Karpas-422 (cell line): ENCODE data around the gene ADRB1. TPM values are rescaled to one million over a fixed set of nuclear protein-coding genes. Genes with fewer than 3 reads are reported as not detected.

Source experiments
- DNase-seq: peaks from one replicate; pipeline ENCODE4 v3.0.0-alpha.2; 2015
- H2AFZ ChIP-seq: fragments of 200-600 bp; sonication (generic); 2 replicates; pipeline ENCODE4 v1.6.1; 2014; ENCODE audit warnings: antibody characterized with exemption, low read length, mixed read lengths
- H3K27ac ChIP-seq: fragments of 200-600 bp; sonication (generic); 2 replicates; pipeline ENCODE4 v1.5.1; 2014; ENCODE audit warnings: mild to moderate bottlenecking, low read length, moderate library complexity
- H3K27me3 ChIP-seq: fragments of 200-600 bp; sonication (generic); 2 replicates; pipeline ENCODE4 v1.6.1; 2014; ENCODE audit warnings: low read length, mixed read lengths
- H3K36me3 ChIP-seq: fragments of 200-600 bp; sonication (generic); 2 replicates; pipeline ENCODE4 v1.6.1; 2014; ENCODE audit warnings: low read length, mixed read lengths; ENCODE audit not compliant: insufficient read depth
- H3K4me1 ChIP-seq: fragments of 200-600 bp; sonication (generic); 2 replicates; pipeline ENCODE4 v1.6.1; 2014; ENCODE audit warnings: mild to moderate bottlenecking, low read length, mixed read lengths
- H3K4me2 ChIP-seq: fragments of 200-600 bp; sonication (generic); 2 replicates; pipeline ENCODE4 v1.6.1; 2014; ENCODE audit warnings: low read length, low read depth, mild to moderate bottlenecking; ENCODE audit not compliant: poor library complexity, severe bottlenecking
- H3K4me3 ChIP-seq: fragments of 200-600 bp; sonication (generic); 2 replicates; pipeline ENCODE4 v1.5.1; 2014; ENCODE audit warnings: mild to moderate bottlenecking, antibody characterized with exemption, low read length, mixed read lengths
- H3K79me2 ChIP-seq: fragments of 200-600 bp; sonication (generic); 2 replicates; pipeline ENCODE4 v1.6.1; 2014; ENCODE audit warnings: mild to moderate bottlenecking, low read length, mixed read lengths
- H3K9ac ChIP-seq: fragments of 200-600 bp; sonication (generic); 2 replicates; pipeline ENCODE4 v1.6.0; 2014; ENCODE audit warnings: low read length
- H3K9me2 ChIP-seq: fragments of 200-600 bp; sonication (generic), shearing (Covaris generic); replicated peaks from 2 replicates; pipeline ENCODE4 v1.6.0; 2014; ENCODE audit warnings: mild to moderate bottlenecking, low read length, moderate library complexity; ENCODE audit not compliant: insufficient read depth
- H3K9me3 ChIP-seq: fragments of 300-700, 200-600 bp; sonication (generic); 2 replicates; pipeline ENCODE4 v1.6.1; 2014; ENCODE audit warnings: low read length, mixed read lengths
- H4K20me1 ChIP-seq: fragments of 200-600 bp; sonication (generic); 2 replicates; pipeline ENCODE4 v1.6.1; 2014; ENCODE audit warnings: mild to moderate bottlenecking, antibody characterized with exemption, low read length, low read depth; ENCODE audit not compliant: insufficient read depth
- total RNA-seq: library from RNA; depleted of rRNA; stranded (reverse); fragments of >200 nt; shearing (Covaris generic); gene quantifications from 2 replicates; pipeline ENCODE4 v1.2.3, GENCODE V29; 2014; ENCODE audit warnings: low replicate concordance

The ADRB1 gene
- total RNA-seq, 1 experiment from 2014 or later = not detected

- no peak overlapping the region for H3K9ac ChIP-seq
- H3K27ac ChIP-seq = no peak overlapping the region
- H3K9me2 ChIP-seq = no peaks in the 10 kb centered on the region
- no peaks in the 10 kb centered on the region for H3K27me3 ChIP-seq
- no peak for DNase-seq
- H2AFZ ChIP-seq = no peak overlapping the region
- no peak overlapping the region for H3K4me2 ChIP-seq
- no peaks in the 10 kb centered on the region for H3K79me2 ChIP-seq
- no peaks in the 10 kb centered on the region for H3K36me3 ChIP-seq
- no peaks in the 10 kb centered on the region for H3K9me3 ChIP-seq
- H3K4me1 ChIP-seq = no peaks in the 10 kb centered on the region
- H3K4me3 ChIP-seq = no peak overlapping the region
- no peaks in the 10 kb centered on the region for H4K20me1 ChIP-seq
These were observed 24.5 kb downstream of the ADRB1 start for GRCh38 chr10:114068054-114068707.

- Histone ChIP-seq H3K27me3 (no peaks in the 10 kb centered on the region), H3K9ac (no peak overlapping the region), H3K9me3 (no peaks in the 10 kb centered on the region), H3K79me2 (no peaks in the 10 kb centered on the region), H3K9me2 (no peaks in the 10 kb centered on the region), H3K4me2 (no peak overlapping the region), H2AFZ (no peak overlapping the region), H4K20me1 (no peaks in the 10 kb centered on the region), H3K27ac (no peak overlapping the region), H3K36me3 (no peaks in the 10 kb centered on the region), H3K4me1 (no peaks in the 10 kb centered on the region), H3K4me3 (no peak overlapping the region)
- no peak for DNase-seq
These were observed 27.0 kb downstream of the ADRB1 start for GRCh38 chr10:114070710-114071109.

- DNase-seq = no peak
- H3K36me3 ChIP-seq = no peaks in the 10 kb centered on the region
- H4K20me1 ChIP-seq = no peaks in the 10 kb centered on the region
- H3K4me3 ChIP-seq = no peak overlapping the region
- H3K4me2 ChIP-seq = no peak overlapping the region
- no peaks in the 10 kb centered on the region for H3K9me2 ChIP-seq
- no peak overlapping the region for H3K9ac ChIP-seq
- no peaks in the 10 kb centered on the region for H3K79me2 ChIP-seq
- H3K27ac ChIP-seq = no peak overlapping the region
- H3K9me3 ChIP-seq = no peaks in the 10 kb centered on the region
- no peaks in the 10 kb centered on the region for H3K4me1 ChIP-seq
- no peaks in the 10 kb centered on the region for H3K27me3 ChIP-seq
- H2AFZ ChIP-seq = no peak overlapping the region
These were observed 27.5 kb downstream of the ADRB1 start for GRCh38 chr10:114071178-114071577.

GRCh38 chr10:114073395-114074186 lies 29.9 kb downstream of the ADRB1 start:
- H3K9me3 ChIP-seq = no peaks in the 10 kb centered on the region
- H3K9me2 ChIP-seq = no peaks in the 10 kb centered on the region
- no peak overlapping the region for H3K4me2 ChIP-seq
- H4K20me1 ChIP-seq = no peaks in the 10 kb centered on the region
- no peak for DNase-seq
- H3K4me1 ChIP-seq = no peaks in the 10 kb centered on the region
- no peaks in the 10 kb centered on the region for H3K79me2 ChIP-seq
- H3K27ac ChIP-seq = no peak overlapping the region
- H3K9ac ChIP-seq = no peak overlapping the region
- no peaks in the 10 kb centered on the region for H3K27me3 ChIP-seq
- H3K4me3 ChIP-seq = no peak overlapping the region
- H2AFZ ChIP-seq = no peak overlapping the region
- H3K36me3 ChIP-seq = no peaks in the 10 kb centered on the region

- Histone ChIP-seq H3K9me2 (no peaks in the 10 kb centered on the region), H3K9ac (no peak overlapping the region), H2AFZ (no peak overlapping the region), H3K4me3 (no peak overlapping the region), H3K27ac (no peak overlapping the region), H3K27me3 (no peaks in the 10 kb centered on the region), H3K9me3 (no peaks in the 10 kb centered on the region), H3K79me2 (no peaks in the 10 kb centered on the region), H3K4me2 (no peak overlapping the region), H3K4me1 (no peaks in the 10 kb centered on the region), H4K20me1 (no peaks in the 10 kb centered on the region), H3K36me3 (no peaks in the 10 kb centered on the region)
- no peak for DNase-seq
These were observed 31.4 kb downstream of the ADRB1 start for GRCh38 chr10:114075093-114075492.

GRCh38 chr10:114077347-114077746 lies 33.7 kb downstream of the ADRB1 start:
- H3K9me3 ChIP-seq = no peaks in the 10 kb centered on the region
- no peaks in the 10 kb centered on the region for H3K79me2 ChIP-seq
- H3K4me1 ChIP-seq = no peaks in the 10 kb centered on the region
- DNase-seq = no peak
- H3K27me3 ChIP-seq = no peaks in the 10 kb centered on the region
- no peak overlapping the region for H2AFZ ChIP-seq
- no peak overlapping the region for H3K9ac ChIP-seq
- no peaks in the 10 kb centered on the region for H3K36me3 ChIP-seq
- H3K9me2 ChIP-seq = no peaks in the 10 kb centered on the region
- no peak overlapping the region for H3K4me2 ChIP-seq
- no peaks in the 10 kb centered on the region for H4K20me1 ChIP-seq
- H3K27ac ChIP-seq = no peak overlapping the region
- H3K4me3 ChIP-seq = no peak overlapping the region

GRCh38 chr10:114077815-114078219 lies 34.2 kb downstream of the ADRB1 start:
- no peak overlapping the region for H2AFZ ChIP-seq
- no peaks in the 10 kb centered on the region for H3K79me2 ChIP-seq
- no peak for DNase-seq
- no peaks in the 10 kb centered on the region for H3K27me3 ChIP-seq
- no peaks in the 10 kb centered on the region for H3K9me3 ChIP-seq
- no peaks in the 10 kb centered on the region for H4K20me1 ChIP-seq
- no peaks in the 10 kb centered on the region for H3K36me3 ChIP-seq
- no peak overlapping the region for H3K9ac ChIP-seq
- no peaks in the 10 kb centered on the region for H3K4me1 ChIP-seq
- no peak overlapping the region for H3K4me2 ChIP-seq
- no peak overlapping the region for H3K27ac ChIP-seq
- H3K4me3 ChIP-seq = no peak overlapping the region
- H3K9me2 ChIP-seq = no peaks in the 10 kb centered on the region

- Histone ChIP-seq H3K4me2 (no peak overlapping the region), H2AFZ (no peak overlapping the region), H3K4me3 (no peak overlapping the region), H3K9me3 (no peaks in the 10 kb centered on the region), H3K9ac (no peak overlapping the region), H3K79me2 (no peaks in the 10 kb centered on the region), H3K36me3 (no peaks in the 10 kb centered on the region), H3K4me1 (no peaks in the 10 kb centered on the region), H3K9me2 (no peaks in the 10 kb centered on the region), H3K27me3 (no peaks in the 10 kb centered on the region), H3K27ac (no peak overlapping the region), H4K20me1 (no peaks in the 10 kb centered on the region)
- no peak for DNase-seq
These were observed 34.7 kb downstream of the ADRB1 start for GRCh38 chr10:114078346-114078745.
